Nephron progenitor cell (in vitro differentiated cells): ENCODE data around the gene AFF1.
"Not testable (repeated sequence)": the region's sequence is repeated elsewhere in the genome, so short reads cannot be mapped to it uniquely, and the experiment has no call there.

Source experiments
- DNase-seq: peaks from one replicate; pipeline ENCODE4 v3.0.0; 2021
- H3K27ac Mint-ChIP-seq: 2 replicates; pipeline ENCODE4 v1.8.0; 2021; ENCODE audit warnings: mild to moderate bottlenecking, moderate library complexity, mixed read lengths
- H3K27me3 Mint-ChIP-seq: 2 replicates; pipeline ENCODE4 v1.8.0; 2021; ENCODE audit warnings: mild to moderate bottlenecking, low read depth, mixed read lengths; ENCODE audit not compliant: poor library complexity
- H3K36me3 Mint-ChIP-seq: 2 replicates; pipeline ENCODE4 v1.8.0; 2021; ENCODE audit warnings: low read depth, mixed read lengths
- H3K4me1 Mint-ChIP-seq: 2 replicates; pipeline ENCODE4 v1.8.0; 2021; ENCODE audit warnings: mixed read lengths
- H3K4me3 Mint-ChIP-seq: 2 replicates; pipeline ENCODE4 v1.8.0; 2021; ENCODE audit warnings: mild to moderate bottlenecking, moderate library complexity, mixed read lengths
- H3K9me3 Mint-ChIP-seq: 2 replicates; pipeline ENCODE4 v1.8.0; 2021; ENCODE audit warnings: mild to moderate bottlenecking, moderate library complexity, mixed read lengths
- CTCF ChIP-seq: fragments of 200-600 bp; sonication (generic); IDR thresholded peaks from 2 replicates; pipeline ENCODE4 v1.5.0; 2021; ENCODE audit warnings: antibody characterized with exemption

AFF1 gene

DNA sequence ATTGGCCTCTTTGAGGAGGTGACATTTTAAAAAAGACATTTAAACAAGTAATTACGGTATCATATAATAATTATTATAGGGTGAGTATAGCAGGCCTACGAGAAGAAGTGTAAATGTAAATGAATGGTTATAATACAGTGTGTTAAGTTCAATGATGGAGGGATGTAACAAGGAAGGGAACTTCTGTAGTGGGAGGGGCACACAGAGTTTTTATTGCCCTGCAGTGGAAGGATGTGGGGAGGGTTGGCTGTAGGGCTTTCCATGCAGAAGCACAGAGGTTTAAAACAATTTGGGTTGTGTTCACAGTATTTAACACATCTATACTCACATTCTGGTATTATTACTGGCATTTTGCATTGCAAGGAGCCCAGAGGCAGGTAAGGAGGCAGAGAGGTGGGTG is 41.1 kb downstream of the AFF1 start:
- Mint-ChIP-seq H3K36me3 (peaks cover 42% of the 10 kb centered on the region), H3K4me1 (peaks cover 66% of the 10 kb centered on the region), H3K9me3 (peaks cover 3% of the 10 kb centered on the region), H3K27me3 (no peaks in the 10 kb centered on the region), H3K27ac (no peak overlapping the region), H3K4me3 (no peak overlapping the region)
- DNase-seq = no peak
- TF ChIP-seq CTCF = no peak

DNA sequence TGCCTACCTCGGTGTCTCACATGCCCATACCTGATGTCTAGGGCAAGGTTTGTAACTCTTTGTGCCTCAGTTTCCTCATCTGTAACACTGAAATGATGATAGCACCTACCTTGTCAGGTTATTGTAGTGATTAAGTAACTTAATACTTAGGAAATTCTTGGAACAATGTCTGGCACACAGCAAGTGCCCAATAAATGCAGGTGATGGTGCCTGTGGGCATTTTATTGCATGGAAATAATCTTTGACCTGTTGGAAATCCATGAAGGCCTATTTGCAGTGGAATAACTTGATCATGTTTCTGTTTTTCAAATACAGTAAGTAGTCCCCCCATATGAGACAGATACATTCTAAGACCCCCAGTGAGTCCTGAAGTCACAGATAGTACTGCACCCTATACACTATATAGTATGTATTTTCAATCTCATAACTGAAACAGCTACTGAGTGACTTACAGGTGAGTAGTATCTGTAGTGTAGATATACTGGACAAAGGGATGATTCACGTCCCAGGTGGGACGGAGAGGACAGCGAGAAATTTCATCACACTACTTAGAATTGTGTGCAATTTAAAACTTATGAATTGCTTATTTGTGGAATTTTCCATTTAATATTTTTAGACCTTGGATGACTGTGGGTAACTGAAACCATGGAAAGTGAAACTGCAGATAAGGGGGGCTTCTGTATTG is 42.1 kb downstream of the AFF1 start:
- peaks cover 60% of the 10 kb centered on the region for H3K4me1 Mint-ChIP-seq
- no peaks in the 10 kb centered on the region for H3K27me3 Mint-ChIP-seq
- H3K36me3 Mint-ChIP-seq = peaks cover 53% of the 10 kb centered on the region
- no peak for DNase-seq
- TF ChIP-seq CTCF = no peak
- H3K27ac Mint-ChIP-seq = no peak overlapping the region
- H3K9me3 Mint-ChIP-seq = peaks cover 8% of the 10 kb centered on the region
- H3K4me3 Mint-ChIP-seq = no peak overlapping the region

DNA sequence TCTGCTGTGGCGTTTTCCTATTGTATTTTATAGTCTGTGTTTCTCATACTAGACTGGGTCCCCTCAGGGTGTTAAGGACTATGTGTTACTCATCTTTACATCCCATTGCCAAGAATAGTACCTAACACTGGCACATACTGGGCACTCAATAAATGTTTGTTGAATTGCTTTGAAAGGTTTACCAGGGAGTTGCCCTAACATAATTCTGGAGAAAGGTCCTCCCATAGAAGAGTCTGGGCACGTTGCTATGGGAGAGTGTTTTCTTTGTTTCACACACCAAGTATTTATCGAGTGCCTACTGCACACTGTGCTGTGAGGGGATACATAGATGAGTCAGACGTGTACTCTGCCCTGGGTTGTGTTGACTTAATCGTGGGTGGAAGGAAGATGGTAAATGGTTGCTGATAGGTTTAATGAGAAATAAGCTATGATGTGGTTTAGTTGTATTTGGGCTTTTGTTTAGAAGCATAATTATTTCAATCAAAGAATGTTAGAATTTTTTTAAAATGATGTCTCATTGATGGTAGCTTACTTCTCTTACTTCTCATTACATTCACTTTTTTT is 42.9 kb downstream of the AFF1 start:
- no peak for TF ChIP-seq CTCF
- H3K27ac Mint-ChIP-seq = peak overlapping the region; percentile 82
- DNase-seq = no peak
- H3K27me3 Mint-ChIP-seq = no peaks in the 10 kb centered on the region
- no peak overlapping the region for H3K4me3 Mint-ChIP-seq
- H3K4me1 Mint-ChIP-seq = peaks cover 57% of the 10 kb centered on the region
- H3K36me3 Mint-ChIP-seq = peaks cover 59% of the 10 kb centered on the region
- H3K9me3 Mint-ChIP-seq = peaks cover 14% of the 10 kb centered on the region

DNA sequence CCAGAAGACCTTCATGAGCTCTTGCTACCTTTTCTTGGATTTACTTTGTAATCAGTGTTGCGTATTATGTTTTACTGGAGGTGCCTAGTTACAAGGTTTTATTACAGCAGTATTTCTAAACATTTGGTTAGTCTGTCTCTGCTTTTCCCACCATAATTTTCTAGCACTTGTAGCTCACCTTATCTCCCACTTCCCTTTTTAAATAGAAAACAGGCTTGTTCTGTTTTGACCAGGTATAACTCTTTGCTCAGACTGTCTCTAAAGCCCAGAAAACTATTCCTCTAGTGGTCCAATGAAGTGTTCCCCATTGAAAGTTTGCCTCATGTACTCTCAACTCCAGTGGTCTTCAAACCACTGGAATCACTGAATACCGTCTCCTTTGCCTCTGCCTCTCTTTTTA is 43.9 kb downstream of the AFF1 start:
- Mint-ChIP-seq H3K36me3 (peaks cover 59% of the 10 kb centered on the region), H3K4me1 (peaks cover 47% of the 10 kb centered on the region), H3K4me3 (no peak overlapping the region), H3K27ac (peak overlapping the region; percentile 44), H3K9me3 (peaks cover 14% of the 10 kb centered on the region), H3K27me3 (no peaks in the 10 kb centered on the region)
- TF ChIP-seq CTCF = no peak
- no peak for DNase-seq

- no peak for DNase-seq
- Mint-ChIP-seq H3K9me3 (peaks cover 11% of the 10 kb centered on the region), H3K27me3 (no peaks in the 10 kb centered on the region), H3K4me1 (peaks cover 34% of the 10 kb centered on the region), H3K4me3 (no peak overlapping the region), H3K27ac (no peak overlapping the region), H3K36me3 (peaks cover 52% of the 10 kb centered on the region)
- no peak for TF ChIP-seq CTCF
Observed at GRCh38 chr4:86980230-86980629, 45.4 kb downstream of the AFF1 start.

GRCh38 chr4:86981789-86982188 is 47.0 kb downstream of the AFF1 start:
- Mint-ChIP-seq H3K4me3 (no peak overlapping the region), H3K9me3 (peaks cover 11% of the 10 kb centered on the region), H3K4me1 (peaks cover 23% of the 10 kb centered on the region), H3K36me3 (peaks cover 40% of the 10 kb centered on the region), H3K27ac (peak overlapping the region; percentile 80), H3K27me3 (no peaks in the 10 kb centered on the region)
- TF ChIP-seq CTCF = no peak
- DNase-seq = no peak

DNA sequence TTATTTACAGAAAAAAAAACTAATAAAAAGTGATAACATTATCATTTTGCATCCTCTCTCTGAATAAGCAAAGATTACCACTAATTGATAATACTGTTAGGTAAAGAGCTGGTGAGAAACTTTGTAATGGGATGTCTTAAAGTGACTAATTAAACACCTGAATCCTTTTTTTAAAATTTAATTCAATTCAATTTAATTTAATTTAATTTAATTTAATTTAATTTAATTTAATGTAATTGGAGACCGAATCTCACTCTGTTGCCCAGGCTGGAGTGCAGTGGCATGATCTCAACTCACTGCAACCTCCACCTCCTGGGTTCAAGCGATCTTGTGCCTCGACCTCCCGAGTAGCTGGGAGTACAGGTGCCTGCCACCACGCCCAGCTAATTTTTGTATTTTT is 51.0 kb downstream of the AFF1 start:
- Mint-ChIP-seq H3K36me3 (peaks cover 52% of the 10 kb centered on the region), H3K9me3 (peaks cover 36% of the 10 kb centered on the region)
- not testable (repeated sequence) for H3K4me3 Mint-ChIP-seq, H3K27me3 Mint-ChIP-seq, H3K27ac Mint-ChIP-seq, H3K4me1 Mint-ChIP-seq, DNase-seq

DNA sequence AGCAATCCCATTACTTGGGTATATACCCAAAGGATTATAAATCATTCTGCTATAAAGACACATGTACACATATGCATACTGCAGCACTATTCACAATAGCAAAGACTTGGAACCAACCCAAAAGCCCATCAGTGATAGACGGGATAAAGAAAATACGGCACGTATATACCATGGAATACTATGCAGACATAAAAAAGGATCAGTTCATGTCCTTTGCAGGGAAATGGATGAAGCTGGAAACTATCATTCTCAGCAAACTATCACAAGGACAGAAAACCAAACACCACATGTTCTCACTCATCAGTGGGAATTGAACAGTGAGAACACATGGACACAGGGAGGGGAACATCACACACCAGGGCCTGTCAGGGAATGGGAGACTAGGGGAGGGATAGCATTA is 54.8 kb downstream of the AFF1 start:
- H3K27ac Mint-ChIP-seq, H3K27me3 Mint-ChIP-seq: not testable (repeated sequence)

More for the DNA sequence above, 54.8 kb downstream of the AFF1 start:
- H3K4me3 Mint-ChIP-seq, DNase-seq, H3K4me1 Mint-ChIP-seq: not testable (repeated sequence)
- peaks cover 55% of the 10 kb centered on the region for H3K36me3 Mint-ChIP-seq
- peaks cover 32% of the 10 kb centered on the region for H3K9me3 Mint-ChIP-seq
